CD4-positive, alpha-beta T cell treated with Interleukin-2 at 100 ng/mL for 4 hours (primary cell): ENCODE measurements around the gene VWCE.

ENCODE experiments used
- DNase-seq: peaks from one replicate; pipeline ENCODE4 v3.0.0-alpha.2; 2020; ENCODE audit warnings: low spot score

VWCE gene

DNA sequence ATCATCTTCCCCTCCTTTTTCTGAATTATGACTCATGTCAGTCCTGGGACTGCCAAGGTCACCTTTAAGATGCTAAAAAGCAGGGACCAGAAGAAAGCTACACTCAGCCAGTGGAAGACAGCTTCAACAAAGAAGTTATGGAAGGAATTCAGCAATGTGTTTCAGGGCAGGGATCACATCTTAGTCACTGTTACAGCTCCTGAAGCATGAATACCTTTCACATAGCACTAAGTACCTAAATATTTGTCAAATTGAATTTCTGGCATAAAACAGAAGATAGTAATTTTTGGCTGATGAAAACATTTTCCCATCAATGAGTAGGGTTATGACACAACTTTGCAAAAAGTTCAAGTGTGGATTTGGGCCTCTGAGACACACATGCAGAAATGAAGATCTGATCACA lies 32.6 kb upstream of the VWCE start:
- DNase-seq, result no peak

DNA sequence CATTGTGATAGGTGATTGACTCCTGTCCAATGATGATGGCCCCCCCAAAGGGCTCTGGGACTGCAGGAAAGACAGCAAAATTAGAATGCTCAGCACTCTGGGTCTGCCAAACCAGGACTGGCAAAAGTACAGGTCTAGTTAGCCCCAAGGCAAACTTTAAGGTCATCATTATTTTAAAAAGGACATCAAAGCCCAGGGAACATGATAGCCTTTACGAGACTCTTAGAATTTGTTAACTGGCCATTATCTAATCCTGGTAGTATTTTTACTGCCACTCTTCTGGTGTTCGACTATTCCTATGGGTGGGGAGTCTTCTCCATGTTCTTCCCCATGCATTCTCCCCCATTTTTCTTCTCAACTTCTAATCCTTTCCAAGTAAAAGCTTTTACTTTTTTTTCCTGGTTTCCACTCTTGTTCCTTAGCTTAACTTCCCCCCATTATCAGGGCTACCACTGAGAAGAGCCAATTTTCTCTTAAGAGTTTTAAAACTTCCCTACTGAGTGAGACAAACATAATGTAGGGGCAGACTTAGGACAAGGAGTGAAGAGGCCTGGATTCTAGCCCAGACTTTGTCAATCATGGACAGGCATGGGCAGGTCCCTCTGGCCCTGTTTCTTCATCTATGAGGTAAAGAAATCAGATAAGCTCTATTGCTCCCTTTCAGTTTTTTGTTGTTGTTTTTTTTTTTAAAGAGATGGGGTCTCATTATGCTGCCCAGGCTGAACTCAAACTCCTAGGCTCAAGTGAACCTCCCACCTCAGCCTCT lies 30.7 kb upstream of the VWCE start:
- no peak for DNase-seq

DNA sequence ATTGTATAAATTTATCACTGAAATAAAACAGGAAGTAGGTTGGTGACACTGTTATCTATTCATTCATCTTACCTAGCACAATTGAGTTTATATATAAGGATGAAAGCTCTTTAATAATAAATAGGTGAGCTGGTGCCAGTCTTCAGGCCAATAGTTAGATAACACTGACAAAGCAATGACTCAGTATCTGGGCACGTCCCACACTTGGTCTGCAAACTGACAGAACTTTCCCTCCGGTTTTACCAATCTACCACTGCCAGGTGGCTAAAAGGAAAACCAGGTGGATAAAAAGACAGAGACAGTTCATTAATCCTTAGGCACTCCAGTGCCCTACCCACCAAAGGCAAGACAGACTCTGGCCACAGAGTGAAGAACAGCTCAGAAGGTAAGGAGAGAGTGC lies 20.1 kb upstream of the VWCE start:
- DNase-seq, result no peak

DNA sequence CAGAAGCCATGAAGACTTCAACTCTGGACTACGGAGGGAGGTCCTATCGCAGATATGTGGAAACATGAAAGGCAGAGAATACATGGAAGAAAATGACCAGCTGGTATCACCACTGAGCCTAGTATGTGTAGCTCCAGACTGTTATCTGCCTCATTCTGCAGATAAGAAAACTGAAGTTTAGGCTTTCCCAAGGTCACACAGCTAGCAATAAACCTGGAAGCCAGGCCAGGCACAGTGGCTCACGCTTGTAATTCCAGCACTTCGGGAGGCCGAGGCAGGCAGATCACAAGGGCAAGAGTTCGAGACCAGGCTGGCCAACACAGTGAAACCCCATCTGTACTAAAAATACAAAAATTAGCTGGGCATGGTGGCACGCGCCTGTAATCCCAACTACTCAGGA lies 15.6 kb upstream of the VWCE start:
- DNase-seq, result no peak

DNA sequence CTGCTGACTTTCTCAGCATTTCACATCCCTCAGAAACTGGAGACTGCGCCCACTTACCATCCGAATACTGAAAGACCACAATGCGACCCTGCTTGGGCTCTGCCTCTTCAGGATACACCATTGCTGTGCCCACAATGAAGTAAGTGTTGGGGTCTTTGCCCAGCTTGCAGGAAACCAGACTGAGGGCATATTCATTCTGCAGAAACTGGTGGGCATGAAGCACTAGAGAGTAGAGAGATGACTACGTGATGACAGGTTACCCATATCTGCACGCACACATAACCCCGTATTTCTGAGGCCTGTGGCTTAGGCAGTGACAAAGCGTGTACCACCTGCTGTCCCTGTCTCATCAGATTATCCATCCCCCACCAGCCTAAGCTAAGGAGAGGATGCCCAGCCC lies 14.6 kb upstream of the VWCE start:
- no peak for DNase-seq

DNA sequence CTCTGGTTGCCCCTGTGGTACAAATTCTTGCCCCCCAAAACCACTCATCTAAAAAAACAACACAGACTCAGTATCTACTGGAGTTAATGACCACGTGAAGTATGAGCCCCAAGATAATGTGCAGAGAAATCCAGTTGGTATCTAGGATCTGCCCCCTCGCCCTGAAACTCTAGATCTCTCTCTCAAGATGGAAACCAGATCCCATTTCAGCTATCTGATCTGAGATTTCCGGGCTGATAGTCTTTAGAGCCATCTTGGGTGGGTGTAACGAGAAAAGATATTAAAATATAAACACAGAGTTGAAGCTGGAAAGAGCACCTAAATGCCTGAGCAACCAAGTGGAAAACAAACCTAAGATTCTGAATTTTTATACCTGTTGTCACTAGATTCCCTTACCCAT lies 14.0 kb upstream of the VWCE start:
- DNase-seq, result no peak

DNA sequence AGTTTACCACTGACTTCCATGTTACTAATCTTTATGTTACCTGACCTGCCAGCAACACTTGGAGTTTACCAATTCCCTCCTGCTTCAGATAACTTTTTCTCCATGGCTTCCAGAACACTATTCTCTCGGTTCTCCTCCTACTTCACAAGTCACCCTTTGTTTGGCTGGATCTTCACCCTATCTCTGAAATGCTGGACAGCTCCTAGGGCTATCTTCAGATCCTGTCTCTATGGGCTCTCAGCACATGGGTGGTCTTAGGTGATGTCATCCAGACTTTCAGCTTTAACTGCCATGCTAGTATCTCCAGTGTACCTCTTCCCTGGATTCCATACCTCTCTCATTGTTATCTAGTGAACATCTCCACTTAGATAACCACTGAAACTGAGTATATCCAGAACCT lies 12.2 kb upstream of the VWCE start:
- DNase-seq, result no peak

DNA sequence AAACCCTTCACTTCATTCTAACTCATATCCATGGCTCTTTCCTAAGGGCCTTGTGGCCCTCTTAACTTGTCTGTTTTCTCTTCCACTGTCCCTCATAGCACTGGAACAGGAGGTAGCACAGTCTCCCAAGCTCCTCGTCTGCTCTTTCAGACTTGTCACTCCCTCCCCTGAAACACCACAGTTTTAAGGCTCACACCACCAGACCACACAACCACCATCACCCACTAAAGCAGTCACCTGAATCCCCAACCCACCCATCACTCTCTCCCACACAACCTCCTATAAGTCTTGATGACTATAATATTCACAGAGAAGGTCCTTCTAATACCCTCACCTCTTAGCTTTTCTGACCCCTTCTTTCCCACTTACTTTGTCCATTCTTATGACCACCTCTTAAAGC lies 11.1 kb upstream of the VWCE start:
- no peak for DNase-seq

DNA sequence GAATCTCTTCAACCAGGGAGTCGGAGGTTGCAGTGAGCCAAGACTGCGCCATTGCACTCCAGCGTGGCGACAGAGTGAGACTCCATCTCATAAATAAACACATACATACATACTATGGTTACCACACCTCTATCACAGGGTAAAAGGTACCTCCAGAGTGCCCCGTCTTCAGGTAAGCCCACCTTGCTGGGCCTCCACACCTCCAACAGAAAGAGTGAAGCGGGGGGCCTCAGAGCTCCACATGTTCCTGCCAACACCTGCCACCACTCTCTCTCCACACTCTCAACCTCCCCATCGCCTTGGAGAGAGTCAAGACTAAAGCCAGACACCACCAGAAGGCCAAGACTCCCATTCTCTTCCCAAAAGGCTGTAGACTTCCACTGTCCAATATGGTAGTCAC lies 10.3 kb upstream of the VWCE start:
- no peak for DNase-seq

DNA sequence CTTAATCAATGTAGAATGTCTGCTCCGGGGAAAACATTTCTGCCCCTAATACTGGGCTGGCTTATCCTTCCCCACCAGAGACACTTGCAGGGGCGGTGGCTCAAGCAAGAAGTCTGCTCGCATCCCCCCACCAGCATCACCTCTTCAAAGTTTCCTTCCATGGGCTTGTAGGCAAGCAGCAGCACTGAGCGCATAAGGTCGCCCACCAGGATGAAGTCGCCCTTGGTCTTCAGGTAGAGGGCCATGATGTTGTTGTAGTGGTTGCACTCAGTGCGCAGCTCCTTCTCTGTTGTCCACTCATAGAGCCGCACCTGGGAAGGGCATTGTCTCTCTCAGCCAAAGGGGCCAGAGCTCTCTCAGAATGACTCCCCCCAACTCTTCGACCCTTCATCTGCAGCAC lies 8.6 kb upstream of the VWCE start:
- DNase-seq, result no peak

DNA sequence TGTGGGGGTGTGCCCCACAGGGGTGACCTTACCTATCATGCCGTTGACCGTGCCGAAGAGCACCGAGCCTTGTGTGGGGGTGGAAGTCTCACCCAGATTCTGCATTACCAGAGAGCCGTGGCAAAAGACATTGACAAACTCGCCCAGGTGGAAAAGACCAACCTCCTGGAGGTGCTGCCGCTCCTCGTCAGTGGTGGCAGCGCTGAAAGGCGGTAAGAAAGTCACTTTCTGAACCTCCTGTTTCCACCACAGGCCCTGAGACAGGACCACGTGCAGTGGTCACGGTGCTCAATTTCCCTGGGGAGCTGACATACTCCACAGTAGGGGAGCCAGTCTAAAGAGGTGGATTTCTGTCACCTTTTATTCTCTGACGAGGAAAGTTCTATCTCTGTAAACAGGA lies 7.4 kb upstream of the VWCE start:
- DNase-seq, result no peak

DNA sequence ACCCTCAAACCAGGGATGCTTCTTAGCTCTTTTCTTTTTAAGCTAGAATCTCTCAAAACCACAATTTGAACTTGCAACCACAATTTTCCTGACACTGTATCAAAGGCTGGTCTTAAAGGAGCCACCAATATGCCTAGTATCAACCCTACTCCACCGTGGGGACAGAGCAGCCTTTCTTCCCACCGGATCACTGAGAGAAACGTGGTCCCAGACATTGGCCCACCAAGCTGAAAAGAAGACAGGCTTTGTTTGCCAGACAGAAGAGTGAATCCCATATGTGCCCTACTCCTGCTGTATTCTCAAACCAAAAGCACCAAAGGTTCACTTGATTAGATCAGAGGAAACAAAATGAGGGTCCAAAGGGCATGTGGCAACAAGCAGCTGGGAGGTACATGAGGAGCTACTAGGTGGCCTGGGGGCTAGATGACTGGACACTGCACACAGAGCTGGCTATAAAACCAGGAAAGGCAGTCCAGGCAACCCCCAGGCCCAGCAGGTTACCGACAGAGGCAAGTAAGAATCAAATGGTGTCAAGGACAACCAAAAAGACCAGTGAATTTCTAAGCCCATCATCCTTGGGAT lies 3.6 kb upstream of the VWCE start:
- DNase-seq, result no peak

DNA sequence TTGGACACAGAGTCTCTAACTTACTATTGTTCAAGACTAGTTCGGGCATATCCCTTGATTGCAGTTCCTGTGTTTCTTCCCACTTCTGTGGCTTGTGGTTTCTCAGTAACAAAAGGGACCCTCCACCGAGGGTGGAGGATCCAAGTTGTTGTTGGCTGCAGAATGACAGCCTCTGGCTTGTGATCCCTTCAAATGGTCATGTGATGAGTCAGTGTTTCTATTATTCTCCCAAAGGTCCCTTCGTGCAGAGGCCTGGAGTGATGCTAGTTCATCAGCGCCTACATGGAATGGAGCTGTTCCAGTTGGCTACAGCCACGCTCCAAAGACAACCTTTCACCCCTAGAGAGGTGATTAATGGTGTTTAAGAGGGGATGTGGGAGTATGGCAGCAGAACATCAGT lies 2.6 kb upstream of the VWCE start:
- no peak for DNase-seq

DNA sequence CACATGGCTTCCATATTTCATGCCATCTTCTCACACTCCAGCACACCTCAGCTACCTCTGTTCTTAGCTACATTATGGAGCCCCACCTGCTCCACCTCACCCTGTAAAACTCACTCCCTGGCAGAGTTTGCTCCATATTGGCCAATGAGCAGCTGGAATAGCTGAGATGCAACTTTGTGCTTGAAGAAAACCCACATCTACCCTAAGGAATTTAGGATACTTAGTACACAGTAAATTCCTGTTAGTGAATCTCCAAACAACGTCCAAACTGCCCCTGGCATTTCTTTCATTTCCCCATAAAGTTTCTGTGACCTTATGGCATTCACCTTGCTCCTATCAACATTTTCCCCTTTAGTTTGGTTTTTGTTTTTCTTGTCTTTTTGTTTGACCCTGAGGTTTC lies 2.2 kb upstream of the VWCE start:
- DNase-seq, result no peak

DNA sequence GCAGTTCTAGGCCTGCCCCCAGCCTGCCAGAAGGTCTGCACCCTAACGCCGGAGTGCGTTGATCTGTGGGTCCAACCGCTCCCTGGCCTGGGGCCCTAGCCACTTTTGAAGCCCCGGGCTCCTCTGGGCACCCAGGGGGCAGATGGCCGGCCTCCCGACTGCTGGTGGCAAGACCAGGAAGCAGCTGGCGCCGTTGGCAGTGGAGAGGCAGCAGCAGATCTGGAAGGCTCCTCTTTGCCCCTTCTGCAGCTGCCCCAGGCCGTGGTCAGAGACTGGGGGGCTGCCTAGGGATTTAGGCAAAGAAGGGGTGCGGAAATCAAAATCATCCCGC lies 445 bp upstream of the VWCE start:
- DNase-seq, result no peak

DNA sequence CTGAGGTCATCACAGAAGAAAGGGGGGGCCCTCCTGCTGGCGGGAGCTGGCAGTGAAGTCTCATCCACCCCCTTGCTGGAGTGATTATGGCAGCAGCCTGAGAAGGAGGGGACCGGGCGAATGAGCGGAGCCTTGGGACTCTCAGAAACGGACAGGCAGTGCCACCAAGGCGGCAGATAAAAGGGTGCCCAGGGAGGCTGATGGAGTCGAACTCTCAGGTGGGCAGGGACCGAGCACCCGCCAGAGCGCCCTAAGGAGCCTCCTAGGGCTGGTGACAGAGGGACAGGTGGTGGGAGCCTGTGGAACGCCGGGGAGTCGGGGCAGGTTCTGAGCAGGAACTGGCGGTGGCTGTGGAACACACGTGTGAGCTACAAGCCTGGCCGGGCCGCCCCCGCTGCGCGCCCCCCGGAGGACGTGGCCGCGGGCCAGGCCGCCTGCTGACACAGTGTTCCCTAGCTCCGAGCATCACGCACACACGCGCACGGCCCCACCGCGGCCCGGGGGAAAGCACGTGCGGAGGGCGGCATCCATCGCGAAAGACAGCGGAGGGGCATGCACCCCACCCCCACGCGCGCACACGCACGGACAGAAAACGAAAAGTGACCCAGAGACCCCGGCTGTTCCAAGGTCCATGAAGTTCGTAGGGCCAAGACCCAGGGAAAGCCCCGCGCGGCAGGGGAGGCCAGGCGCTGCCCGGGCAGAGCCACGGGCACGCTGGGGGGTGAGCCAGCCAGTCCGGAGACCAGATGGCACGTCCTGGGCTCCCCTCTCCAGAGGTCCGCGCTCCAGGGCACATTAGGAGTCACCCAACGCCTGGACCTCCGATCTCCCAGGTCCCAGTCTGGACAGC lies 1.0 kb downstream of the VWCE start:
- no peak for DNase-seq

DNA sequence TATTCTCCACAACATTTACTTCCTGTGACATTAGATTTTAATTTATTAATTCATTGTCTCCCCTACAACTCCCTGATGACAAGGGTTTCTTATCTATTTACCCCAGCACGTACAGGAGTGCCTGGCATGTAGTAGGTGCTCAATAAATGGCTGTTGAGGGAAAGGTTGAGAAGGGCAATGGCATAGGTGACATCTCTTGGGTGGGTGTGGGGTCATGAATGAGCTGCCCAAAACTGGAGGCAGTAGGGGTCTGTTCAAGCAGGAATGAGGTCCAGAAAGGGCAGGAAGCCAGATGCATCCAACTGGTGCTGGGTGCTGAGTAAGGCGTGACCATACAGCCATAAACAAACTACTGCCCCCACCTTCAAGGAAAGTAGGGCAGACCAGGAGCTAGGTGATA lies 2.8 kb downstream of the VWCE start:
- DNase-seq, result no peak

DNA sequence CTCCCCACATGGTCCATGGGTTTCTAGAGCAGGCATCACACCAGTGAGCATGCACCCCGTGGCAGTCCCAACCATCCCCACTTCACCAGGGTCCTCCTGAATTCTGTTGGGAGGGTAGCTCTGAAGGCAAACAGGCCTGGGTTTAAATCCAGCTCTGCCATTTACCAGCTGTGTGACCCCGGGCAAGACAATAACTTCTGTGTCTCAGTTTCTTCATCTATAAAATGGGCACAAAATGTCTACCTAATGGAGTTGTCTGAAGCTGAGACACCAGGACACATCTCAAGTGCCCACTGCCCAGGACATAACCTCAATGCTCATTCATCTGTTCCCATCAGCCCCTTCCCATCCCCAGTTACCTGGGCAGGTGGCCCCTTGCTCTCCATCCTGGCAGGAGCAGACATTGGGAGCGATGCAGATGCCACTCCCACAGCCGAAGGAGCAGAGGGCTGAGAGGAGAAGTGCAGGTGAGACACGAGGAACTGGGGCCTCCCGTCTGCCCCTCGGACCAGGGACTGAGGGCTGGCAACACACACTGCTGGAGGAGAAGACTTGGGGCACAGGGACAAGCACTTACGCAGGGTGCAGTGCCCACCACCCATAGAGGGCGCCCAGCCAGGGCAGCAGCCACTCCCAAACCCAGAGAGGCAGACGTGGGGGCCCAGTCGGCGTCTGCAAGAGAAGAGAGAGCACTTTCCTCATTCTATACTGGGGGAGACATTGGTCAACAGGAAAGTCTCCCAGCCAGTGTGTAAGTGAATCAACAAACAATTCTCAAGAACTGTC lies 4.0 kb downstream of the VWCE start:
- no peak for DNase-seq

DNA sequence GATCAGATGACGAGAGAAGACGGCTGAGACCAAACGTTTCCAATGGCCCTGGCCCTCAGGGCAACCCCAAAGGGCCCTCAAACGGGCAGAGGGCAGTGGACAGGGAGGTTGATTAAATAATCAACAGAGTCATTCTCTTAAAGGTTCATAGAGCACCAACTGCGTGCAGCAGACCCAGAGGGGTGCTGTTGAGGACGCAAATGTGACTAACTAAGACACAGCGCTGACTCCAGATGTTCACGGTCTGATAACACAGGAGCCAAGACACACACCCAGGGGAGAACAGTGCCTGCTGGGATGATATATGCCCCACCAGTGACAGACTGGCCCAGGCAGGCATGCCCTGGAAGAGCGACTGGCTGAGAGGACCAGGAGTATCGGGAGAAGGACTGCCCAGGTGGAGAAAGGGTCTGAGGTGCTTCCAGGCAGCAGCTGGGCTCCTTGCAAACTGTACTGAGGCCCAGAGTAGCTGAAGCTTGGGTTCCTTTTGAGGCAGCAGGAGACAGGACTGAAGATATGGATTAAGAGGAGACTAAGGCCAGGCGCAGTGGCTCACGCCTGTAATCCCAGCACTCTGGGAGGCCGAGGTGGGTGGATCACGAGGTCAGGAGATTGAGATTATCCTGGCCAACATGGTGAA lies 7.7 kb downstream of the VWCE start:
- no peak for DNase-seq

DNA sequence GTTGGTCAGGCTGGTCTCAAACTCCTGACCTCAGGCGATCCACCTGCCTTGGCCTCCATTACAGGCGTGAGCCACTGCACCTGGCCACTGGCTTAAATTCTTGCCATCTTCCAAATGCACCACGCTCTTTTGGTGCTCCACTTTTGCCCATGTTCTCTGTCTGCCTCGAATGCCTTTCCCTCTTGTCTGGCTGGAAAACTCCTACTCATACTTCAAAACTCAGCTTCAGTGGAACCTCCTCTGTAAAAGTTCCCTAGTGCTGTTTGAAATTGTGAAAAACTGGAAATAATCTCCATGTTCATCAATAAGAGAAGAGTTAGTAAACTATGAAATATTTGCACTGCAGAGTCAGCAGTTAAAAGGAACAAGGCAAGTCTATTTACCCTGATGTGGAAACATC lies 11.5 kb downstream of the VWCE start:
- DNase-seq, result no peak

DNA sequence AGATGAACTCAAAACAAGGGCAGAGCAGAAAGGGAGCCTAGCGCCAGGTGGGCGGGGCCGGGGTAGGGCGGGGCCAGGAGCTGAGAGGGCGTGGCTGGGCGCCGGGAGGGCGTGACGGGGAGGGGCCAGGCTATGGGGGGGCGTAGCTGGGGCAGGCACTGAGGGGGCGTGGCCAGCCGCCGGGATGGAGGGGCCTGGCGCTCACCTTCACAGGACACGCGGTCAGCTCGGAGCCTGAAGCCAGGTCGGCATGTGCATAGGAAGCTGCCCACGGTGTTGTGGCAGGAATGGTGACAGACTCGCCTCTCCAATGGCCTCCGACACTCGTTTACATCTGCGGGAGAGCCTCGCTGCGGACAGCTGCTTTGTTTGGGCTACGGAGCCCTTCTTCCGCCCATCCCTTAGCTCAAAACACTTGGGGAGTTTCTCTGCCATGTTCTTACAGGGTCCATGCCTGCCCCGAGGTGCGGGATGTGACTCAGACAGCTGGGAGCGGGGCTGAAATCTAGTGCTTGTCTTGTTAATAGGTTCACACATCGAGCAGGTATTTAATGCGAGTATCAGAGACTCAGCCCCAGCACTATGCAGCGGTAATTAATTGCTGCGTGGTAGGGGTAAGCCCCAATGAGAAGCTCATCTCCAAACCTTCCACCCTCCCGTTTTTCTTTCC lies 13.4 kb downstream of the VWCE start:
- DNase-seq, result no peak
